NCI-H2227 treated with DMSO at 0.1 percent for 48 hours (cell line): ENCODE data around the gene PKD1.

ENCODE experiments used
- DNase-seq: peaks from one replicate; lab custom pipeline; 2025; lab: John Stamatoyannopoulos, UW

Gene PKD1

DNA sequence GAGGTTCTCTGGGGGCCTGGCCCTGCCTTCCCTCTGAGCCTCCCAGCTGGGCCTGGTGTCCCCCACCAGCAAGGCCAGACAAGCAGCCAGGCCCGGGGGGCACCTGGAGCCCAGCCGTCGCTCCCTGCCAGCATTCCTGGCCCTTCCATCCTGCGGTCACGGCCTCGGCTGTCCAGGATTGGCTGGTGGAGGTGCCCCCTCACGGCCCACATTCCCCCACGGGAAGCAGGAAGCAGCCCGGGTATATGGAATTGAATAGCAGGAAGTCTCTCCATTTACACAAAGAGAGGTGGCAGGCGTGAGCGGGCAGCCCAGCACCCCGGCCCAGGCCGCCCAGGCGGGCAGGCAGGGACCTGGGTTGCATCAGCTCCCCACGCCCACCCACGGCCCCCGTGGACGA is 34.4 kb upstream of the PKD1 start:
- no peak for DNase-seq

DNA sequence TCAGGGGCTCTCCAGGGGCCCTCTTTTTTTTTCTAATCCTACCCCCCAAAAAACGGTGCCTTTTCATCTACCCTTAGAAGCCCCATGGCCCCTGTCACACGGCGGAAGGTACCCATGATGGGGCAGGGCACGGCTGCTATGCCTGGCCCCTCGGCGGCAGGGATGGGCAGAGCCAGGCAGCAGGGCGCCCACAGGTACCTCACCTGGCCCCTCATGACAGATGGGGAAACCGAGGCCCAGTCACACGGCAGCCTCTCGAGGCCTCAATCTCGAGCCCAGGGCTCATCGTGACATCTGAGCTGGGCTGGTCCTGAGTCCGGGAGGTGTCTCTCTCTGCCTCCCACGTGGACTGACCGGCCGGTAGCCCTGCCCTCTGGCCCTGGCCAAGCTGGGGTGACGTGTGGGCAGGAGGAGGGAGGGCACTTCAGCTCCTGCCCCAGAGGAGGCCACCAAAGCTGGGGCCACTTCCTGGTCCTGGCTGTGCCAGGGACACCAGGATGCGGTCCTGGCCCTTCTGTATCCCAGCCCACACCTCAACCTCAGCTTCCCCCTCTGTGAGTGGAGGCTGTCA is 31.5 kb upstream of the PKD1 start:
- DNase-seq = no peak

DNA sequence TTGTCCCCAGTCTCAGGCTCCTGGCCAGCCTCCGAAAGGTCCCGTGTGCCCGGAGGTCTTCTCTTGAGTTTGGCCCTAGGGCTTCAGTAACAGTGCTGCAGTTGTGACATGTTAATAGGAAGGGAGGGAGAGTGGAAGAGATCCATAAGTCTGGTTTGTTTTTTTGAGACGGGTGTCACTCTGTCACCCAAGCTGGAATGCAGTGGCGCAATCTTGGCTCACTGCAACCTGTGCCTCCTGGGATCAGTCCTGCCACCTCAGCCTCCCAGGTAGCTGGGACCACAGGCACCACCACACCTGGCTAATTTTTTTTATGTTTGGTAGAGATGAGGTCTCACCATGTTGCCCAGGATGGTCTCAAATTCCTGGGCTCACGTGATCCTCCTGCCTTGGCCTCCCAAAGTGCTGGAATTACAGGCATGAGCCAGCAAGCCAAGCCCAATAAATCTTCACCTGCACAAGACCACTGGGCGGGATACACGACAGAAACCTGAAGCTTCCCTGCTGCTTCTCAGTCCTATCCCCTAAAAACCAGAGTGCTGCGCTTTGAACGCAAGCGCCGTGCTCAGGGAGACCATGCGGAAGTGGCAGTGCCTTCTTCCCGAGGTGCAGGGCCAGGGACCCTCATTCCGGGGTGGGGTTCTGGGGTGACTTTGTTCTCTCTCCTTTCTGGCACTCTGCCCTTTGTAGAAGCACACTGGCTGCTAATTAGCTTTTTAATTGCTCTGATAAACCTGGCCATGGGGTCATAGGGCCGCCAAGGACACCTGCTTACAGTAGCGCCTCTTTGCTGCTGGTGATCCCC is 30.8 kb upstream of the PKD1 start:
- no peak for DNase-seq

DNA sequence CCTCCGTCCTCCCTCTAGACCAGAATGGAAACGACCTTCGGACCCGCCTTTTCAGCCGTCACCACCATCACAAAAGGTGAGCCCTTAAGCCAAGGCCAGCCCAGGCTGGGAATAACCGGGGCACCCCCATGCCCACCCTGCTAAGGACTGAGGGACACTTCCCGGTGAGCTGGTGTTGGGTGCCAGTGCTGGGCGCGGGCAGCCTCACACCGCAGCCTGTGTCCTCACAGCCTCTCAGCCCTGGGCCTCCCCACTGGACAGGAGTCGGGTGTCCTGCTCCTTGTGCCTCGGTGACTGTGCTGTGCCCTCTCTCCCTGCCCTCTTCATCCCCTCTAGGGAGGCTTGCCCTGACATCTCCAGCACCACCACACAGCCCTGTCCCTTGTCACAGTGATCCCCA is 30.2 kb upstream of the PKD1 start:
- DNase-seq = no peak

DNA sequence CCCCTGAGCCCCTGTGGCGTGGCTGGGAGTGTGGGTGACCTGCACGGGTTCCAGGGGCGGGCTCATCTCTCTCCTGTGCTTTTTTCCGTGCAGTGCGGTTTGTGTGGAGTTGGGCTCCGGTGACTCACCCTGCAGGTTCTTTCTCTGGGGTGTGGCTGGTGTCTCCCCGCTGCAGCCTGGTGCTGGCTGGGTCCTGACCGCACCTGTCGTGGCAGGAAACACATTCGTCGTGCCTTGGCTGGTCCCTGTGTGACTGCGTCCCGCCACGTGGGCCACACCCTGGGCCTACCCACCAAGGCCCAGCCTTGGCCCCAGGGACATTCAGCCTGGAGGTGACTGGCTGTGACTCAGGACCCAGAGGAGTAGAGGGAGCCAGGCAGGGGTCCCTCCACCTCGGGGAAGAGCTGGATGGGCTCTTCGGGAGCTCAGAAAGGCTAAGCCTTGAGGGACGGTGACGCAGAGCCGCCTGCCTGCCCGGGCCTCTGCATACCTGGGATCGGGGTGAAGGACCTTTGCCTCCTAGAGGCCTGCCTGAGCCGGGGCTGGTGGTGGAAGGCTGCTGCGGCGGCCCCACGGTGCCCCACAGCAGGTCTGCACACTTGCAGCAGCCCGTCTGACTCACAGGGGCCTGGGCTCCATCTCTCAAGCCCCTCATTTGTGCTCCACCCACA is 27.6 kb upstream of the PKD1 start:
- no peak for DNase-seq

DNA sequence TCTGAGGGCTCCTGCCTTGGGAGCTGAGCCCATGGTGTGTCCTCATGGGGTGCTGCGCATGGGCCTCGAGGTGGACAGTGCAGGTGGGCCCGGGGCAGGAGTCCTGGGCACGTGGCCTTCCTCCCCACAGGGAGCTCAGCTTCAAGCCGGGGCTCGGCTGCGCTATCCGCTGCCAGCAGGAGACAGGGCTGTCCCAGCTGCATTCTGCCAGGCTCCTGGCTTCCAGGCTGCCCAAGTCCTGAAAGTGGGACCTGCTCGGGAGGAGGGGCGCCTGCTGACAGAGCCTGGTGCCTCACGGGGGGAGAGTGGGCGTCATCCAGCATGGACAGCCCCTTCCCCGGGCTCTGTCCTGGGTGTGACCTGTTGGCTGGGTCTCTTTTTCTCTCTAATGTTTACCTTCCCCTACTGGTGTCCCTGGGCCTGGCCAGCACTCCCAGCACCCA is 27.0 kb upstream of the PKD1 start:
- no peak for DNase-seq

DNA sequence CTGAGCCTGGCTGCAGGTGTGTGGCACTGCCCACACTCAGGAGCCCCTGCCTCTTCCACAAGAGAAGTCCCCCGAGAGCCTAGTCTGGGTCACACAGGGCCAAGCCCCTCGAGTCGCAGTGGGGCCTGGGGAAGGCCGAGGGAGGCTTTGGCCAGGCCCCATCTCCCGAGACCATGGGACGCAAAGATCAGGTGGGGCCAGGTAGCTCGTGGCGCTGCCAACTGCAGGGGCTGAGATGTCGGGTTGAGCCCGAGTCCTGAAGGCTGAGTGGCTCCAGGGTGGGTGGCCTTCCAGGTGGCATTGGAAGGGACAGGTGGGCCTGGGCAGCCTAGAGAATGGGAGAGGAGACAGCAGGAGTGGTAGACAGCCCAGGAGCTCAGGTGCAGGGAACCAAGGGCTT is 26.2 kb upstream of the PKD1 start:
- no peak for DNase-seq

DNA sequence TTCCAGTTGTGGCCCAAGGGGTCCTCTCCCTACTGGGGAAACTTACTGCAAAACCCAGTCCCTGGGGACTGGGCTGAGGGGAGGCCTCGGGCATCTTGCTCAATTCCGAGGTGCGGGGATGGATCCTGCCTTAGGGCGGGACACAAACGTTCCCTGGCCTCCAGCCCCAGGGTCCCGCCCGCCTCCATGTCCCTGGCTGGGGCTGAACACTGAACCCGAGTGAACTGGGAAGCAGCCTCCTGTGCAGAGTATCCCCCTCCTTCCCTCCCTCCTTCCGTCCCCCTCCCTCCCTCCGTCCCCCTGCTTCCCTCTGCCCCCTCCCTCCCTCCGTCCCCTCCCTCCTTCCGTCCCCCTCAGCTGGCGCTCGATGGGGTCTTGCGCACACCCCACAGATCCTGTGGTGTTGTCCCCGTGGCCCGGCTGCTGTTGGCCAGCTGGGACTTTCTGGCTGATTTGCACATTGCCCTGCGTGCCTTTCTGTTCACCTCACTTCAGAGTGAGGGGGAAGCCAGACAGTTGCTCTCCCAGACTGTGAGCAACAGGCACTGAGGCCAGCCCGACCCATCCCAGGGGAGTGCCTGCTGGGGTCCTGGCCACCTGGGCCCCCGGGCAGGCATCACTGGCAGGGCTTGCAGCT is 25.3 kb upstream of the PKD1 start:
- DNase-seq = no peak

DNA sequence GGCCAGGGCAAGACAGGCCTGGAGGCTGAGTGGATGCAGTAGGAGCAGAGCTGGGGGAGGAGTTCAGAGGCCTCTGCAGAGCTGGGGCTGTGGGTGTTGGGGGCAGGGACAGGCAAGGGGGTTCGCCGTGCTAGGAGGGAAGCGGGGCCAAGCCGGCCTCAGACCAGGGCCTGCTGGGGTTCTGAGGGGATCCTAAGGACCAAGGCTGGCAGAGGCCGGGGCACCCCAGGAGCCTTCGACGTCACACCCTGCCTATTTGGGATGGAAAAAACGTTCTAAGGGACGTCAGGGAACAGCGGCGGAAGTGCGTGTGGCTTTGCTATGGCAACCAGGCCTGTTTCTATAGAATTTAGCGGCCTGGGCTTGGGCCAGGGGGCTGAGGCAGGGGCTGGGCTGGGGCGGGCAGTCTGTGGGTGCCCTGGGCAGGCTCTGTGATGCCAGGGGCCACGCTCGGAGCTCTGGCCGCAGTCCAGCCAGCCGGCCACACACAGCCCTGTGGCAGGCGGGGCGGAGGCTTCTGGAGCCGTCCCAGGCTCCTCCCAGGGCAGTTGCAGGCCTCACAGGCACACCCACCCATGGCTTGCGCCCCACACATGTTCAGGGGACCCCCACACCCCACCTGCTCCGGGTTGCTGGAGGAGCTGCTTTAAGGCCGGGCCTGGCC is 23.6 kb upstream of the PKD1 start:
- no peak for DNase-seq

DNA sequence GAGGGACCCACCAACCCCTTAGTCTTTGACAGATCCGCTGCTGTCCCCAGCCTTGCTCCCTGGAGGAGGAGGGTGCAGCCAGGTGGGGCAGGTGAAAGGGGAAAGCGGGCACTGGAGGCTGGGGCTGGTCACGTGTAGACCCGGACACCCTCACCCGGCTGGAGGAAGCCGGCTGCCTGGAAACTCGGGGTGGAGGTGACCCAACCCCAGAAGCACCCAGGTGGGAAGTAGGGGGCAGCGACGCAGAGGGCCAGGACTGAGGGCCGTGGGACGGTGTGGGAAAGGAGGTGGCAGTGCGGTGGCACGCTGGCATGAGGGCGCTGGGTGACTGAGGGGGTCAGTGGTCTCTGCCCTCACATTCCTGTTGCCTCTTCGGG is 22.6 kb upstream of the PKD1 start:
- DNase-seq = no peak

DNA sequence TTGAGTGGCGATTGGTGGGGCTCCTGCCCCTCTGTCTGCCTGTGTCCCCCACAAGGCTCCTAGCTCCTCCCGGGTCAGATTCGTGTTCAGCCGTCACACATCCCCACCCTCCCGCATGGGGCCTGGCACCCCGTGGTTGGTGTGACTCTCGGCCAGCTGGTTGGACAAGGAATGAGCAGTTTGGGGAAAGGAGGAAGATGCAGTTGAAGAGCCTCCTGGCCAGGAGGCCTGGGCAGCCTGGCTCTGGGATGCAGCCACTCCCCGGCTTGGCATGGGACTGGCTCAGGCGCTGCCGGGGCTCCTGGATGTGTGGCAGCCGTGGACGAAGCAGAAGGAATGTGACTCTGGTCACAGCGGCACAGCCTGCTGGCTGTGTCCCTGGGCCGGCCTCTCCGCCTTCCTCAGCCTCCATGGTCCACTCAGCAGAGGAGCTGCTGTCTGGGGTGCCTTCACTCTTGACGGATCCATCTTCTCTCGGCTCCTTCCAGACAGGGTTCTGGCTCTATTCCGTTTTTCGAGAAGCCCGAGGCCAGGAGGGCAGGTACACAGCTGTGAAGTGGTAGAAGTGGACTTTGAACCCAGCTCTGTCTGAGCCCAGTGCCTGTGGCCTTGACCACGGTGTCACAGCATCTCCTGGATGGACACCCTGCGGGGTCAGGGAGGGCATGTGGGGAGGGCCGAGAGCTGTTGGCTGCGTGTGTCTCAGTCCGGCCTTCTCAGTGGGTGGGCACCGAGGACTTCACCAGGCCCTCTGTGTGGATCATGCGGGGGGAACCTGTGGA is 22.0 kb upstream of the PKD1 start:
- DNase-seq = no peak

DNA sequence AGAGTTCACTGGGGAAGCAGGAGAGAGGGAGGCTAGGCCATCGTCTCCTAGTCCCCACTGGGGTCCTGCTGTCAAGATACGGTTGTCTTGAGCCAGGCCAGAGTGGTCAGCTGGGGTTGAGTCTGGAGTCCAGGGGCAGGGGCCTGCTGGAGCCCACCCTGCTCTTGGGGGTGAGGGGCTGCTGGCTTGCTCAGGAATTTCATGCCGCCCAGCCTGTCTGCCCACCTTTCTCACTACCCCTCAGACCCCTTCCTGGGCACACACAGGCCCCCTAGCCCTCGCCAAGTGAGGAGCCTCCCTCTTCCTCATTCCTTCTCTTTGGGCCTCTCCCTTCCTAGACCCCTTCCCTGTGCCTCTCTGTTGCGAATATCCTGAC is 21.1 kb upstream of the PKD1 start:
- DNase-seq = no peak

DNA sequence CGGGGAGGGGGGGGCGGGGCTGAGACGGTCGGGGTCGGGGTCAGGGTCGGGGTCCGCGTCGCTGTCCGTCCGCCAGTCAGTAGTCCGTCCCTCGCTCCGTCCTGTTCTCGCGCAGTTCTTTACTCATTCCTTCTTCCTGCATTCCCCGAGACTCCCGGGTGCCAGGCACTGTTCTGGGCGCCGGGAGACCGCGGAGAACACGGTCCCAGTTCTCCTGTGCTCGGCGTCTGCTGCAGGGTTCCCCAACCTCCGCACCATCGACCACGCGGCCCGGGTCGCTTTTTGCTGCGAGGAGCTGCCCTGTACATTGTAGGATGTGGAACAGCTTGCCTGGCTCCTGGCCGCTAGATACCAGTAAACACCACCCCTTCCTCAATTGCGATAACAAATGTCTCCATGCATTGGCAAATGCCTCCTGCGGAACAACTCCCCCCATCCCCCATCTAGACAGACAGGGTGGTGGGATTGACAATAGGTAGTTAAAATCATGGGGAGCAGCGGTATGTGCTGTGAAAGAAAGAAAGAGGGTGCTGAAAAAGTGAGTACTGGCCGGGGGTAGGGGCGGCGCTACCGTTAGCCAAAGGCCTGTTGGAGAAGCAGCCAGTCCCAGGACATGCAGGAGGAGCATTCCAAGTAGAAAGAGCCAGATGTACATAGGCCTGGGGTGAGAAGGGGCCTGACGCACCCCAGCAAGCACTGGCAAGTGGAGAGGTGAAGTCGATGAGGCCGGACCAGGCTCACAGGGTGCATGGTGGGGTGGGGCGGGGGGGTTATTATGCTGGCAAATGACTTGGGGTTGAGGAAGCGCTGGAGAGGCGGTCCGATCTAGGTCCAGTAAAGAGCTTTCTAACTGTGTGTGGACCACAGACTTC is 20.5 kb upstream of the PKD1 start:
- no peak for DNase-seq

DNA sequence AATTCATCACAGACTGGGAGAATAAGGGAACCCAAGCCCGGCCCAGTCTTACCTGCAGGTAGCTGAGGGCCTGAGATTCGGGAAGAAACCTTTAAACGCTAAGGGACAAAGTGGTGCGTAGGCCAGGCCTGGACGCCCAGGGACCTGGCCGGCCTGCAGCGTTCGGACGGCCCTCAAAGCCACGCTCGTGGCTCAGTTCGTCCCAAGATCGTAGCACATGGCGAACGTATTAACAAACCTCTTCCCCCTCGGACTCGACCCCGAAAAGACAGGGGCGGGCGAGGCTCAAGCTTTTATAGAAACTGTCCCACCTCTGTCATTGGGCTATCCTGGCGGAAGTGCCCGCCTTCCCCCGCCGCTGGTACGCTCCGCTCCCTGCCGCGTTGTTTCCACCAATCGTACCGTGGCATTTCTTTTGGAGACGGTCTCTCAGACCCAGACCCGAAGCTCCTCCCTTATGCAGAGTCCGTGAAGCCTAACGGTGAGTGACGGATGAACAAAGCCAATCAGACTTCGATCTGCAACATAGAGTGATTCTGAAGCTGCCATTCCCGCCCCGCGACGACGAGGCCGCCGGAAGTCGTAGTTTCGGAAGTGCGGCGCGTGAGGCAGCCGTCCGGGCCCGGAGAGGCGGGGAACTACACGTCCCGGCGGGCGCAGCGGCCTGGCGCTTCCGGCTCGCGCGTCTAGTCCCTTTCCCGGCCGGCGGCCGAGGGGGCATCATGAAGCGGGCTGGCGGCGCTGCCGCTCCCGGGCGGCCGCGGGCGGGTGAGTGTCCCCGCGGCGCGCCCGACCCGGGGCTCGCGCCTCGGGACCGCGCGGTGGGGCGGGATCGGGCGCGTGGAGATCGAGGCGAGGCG is 19.6 kb upstream of the PKD1 start, which contains the start of gene TRAF7:
Gene TRAF7, plus strand, starts transcription at position 692 of the 860 bp plus-strand sequence. CDS start 8,139 bp downstream, outside the sequence.
- DNase-seq = peak; percentile 99

DNA sequence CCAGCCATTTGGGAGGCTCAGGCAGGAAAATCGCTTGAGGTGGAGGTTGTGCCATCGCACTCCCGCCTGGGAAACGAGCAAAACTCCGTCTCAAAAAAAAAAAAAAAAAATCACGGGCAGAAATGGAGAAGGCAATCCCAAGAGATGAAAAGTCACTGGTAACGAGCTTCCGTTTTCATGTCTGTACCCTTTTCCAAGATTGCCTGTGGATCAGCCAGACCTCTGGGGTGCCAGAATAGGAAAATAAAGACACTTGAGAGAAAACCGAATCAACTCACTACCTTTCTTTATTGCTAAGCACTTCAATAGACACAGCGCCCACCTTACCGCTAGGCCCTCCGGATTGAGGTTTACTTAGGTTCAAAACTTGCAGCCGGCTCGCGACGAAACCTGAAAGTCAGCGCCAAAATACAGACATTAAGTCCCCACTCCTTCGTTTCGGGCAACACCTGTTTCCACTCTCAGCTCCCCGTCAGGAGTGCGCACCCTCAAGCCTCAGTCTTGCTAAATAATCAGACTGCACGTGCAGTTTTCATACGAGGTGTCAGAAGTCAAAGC is 18.9 kb upstream of the PKD1 start:
- peak; percentile 27 for DNase-seq

DNA sequence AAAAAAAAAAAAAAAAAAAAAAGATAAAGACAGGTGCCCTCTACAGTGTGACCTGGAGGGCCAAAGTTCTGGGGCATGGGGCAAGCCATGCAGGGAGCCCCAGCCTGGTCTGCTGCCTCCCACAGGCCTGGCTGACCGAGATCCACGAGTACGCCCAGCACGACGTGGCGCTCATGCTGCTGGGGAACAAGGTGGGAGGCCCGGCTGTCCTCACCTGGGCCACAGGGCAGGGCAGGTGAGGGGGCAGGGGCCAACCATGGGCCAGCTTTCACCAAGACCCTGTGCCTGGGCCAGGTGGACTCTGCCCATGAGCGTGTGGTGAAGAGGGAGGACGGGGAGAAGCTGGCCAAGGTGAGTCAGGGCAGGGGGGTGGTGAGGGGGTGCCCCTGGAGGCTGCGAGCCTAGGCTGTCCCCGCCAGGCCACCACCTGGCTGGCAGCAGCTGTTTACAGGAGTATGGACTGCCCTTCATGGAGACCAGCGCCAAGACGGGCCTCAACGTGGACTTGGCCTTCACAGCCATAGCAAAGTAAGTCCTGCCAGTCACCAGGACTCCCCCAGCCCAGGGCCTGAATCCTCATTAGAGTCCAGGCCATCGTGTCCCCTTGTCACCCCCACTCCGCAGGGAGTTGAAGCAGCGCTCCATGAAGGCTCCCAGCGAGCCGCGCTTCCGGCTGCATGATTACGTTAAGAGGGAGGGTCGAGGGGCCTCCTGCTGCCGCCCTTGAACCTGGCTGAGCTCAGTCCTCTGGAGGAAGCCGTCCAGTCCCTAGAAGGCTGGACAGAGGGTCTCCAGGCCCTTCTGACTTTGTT is 17.2 kb upstream of the PKD1 start:
- DNase-seq = no peak

DNA sequence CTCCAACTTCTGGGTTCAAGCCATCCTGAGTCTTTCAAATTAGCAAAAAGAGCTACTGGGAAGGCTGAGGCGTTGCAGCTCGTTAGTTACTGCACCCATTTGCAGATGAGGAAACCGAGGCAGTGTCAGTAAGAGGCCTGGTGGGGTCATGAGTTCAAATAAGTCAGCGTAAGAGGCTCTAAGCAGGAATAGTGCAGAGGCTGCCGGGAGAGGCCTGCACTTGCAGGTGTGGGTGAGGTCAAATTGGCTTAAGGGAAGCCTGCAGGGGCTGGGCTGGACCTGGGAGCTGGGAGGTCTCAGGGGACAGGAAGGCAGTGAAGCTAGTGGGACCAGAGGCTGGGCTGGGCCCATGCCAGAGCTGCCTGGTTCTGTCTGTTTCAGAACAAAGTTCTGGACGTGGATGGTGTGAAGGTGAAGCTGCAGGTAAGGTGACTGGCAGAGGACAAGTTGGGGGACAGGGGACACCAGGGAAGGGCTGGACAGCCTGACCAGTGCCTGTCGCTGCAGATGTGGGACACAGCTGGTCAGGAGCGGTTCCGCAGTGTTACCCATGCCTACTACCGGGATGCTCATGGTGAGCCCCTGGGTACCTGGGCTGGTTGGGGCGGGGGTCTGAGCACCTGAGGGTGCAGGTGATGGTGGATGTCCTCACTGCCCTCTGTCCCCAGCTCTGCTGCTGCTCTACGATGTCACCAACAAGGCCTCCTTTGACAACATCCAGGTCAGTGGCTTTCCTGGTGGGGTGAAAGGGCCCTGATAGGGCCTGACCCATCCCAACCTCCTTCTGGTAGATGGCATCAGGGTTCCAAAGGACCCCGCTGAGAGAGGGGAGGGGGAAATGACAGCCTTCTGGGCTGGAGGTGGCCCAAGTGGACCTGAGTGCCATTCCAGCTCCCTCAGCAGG is 15.7 kb upstream of the PKD1 start:
- DNase-seq = no peak
